Esophagus squamous epithelium (tissue), 5 donors: ENCODE measurements around the gene FBP1. TPM values are rescaled to one million over a fixed set of nuclear protein-coding genes. Genes with fewer than 3 reads are reported as not detected.
A peak's percentile ranks its signal among the peaks of the same experiment; 100 is the strongest.

ENCODE experiments used
- DNase-seq: peaks from one replicate; lab custom pipeline; 2025; lab: John Stamatoyannopoulos, UW
- H3K27ac ChIP-seq, 4 donors: fragments of 200-600 bp; sonication (generic); one replicate each; pipeline ENCODE4 v1.5.1; 2016 to 2019; ENCODE audit warnings: mild to moderate bottlenecking in 1 of 4
- H3K27me3 ChIP-seq, 4 donors: fragments of 200-600 bp; sonication (generic); 1 replicate in 3 of 4; 2 replicates in 1 of 4; pipeline versions ENCODE4 v1.5.1 to v1.6.0; 2017 to 2021; ENCODE audit warnings: antibody characterized with exemption in 1 of 4
- H3K36me3 ChIP-seq, 3 donors: fragments of 200-600 bp; sonication (generic); one replicate each; pipeline ENCODE4 v1.5.1; 2016 to 2019
- H3K4me1 ChIP-seq, 3 donors: fragments of 200-600 bp; sonication (generic); one replicate each; pipeline ENCODE4 v1.5.1; 2017 to 2019
- H3K4me3 ChIP-seq, 4 donors: fragments of 200-600 bp; sonication (generic); 1 replicate in 3 of 4; 2 replicates in 1 of 4; pipeline ENCODE4 v1.5.1; 2016 to 2019; ENCODE audit warnings: mild to moderate bottlenecking in 2 of 4, moderate library complexity in 1 of 4
- H3K9me3 ChIP-seq, 3 donors: fragments of 200-600 bp; sonication (generic); one replicate each; pipeline ENCODE4 v1.5.1; 2016 to 2019
- CTCF ChIP-seq, 6 experiments: fragments of 450-650 bp in 4 of 6; fragments of 200-600 bp in 2 of 6; sonication (generic) in 2 of 6; IDR thresholded peaks; one replicate each; pipeline ENCODE4 v1.5.1; 2016 to 2019; ENCODE audit warnings: antibody characterized with exemption in 6 of 6, mild to moderate bottlenecking in 4 of 6, moderate library complexity in 4 of 6
- POLR2A ChIP-seq, 4 donors: fragments of 450-650 bp; IDR thresholded peaks; one replicate each; pipeline ENCODE4 v1.6.1; 2017; ENCODE audit warnings: antibody characterized with exemption in 4 of 4, mild to moderate bottlenecking in 4 of 4, moderate library complexity in 3 of 4
- WGBS, 2 donors: methylation state at CpG; one replicate each; pipeline ENCODE4 v1.1.5; 2018; 5-methylcytosine and 5-hydroxymethylcytosine counted together
- intact Hi-C: fragments of 100-400 bp; cut with DNase I; formaldehyde crosslinking; loops from one replicate; pipeline ENCODE4 v1.15.0; 2022
- total RNA-seq, 4 donors: library from RNA; depleted of rRNA; stranded (reverse); fragments of >200 nt; gene quantifications; one replicate each; pipeline ENCODE4 v1.1.0, GENCODE V29; 2016
- donor health status: DM: yes; HTN: yes; CAD: no.

Gene FBP1
- total RNA-seq, 4 donors from 2014 or later: 0.19 to 3.0 (median 1.7) TPM; not detected in 1

DNA sequence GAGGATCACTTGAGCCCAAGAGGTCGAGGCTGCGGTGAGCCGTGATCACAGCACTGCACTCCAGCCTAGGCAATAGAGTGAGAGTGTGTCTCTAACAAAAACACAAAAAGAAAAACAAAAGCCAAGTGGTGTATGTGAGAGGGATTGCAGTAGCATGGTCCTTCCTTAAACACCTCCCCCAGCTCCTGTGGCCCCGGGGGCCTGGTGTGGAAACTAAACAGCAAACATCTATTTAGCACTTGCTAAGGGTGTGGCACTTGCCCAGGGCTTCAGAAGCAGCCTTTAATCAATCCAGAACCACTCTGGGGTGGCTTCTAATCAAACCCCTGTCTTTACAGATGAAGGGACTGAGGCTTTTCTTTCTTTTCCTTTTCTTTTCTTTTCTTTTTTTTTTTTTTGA is 4.4 kb upstream of the FBP1 start:
- intact Hi-C loops: no loop called here

GRCh38 chr9:94643176-94643575 is 3.9 kb upstream of the FBP1 start:
- no peaks in the 10 kb centered on the region for H3K36me3 ChIP-seq
- TF ChIP-seq CTCF (IDR thresholded peaks at IDR 0.05) (no peak), POLR2A (IDR thresholded peaks at IDR 0.05) (no peak)
- H3K9me3 ChIP-seq: no peaks in the 10 kb centered on the region
- peaks cover 0 to 17% (median 6%) of the 10 kb centered on the region in 3 donors for H3K4me1 ChIP-seq
- no peak overlapping the region for H3K27ac ChIP-seq
- H3K4me3 ChIP-seq: no peak overlapping the region
- H3K27me3 ChIP-seq: peaks cover 0 to 14% (median 0%) of the 10 kb centered on the region in 4 donors
- no peak for DNase-seq
- intact Hi-C loops: no loop called here
- 60 to 82% methylated on average over 5 to 6 of the region's 8 CpGs for WGBS, 2 donors

More for the DNA sequence above, 4.4 kb upstream of the FBP1 start:
- Histone ChIP-seq H3K4me3 (no peak overlapping the region), H3K9me3 (no peaks in the 10 kb centered on the region), H3K27me3 (peaks cover 0 to 8% (median 0%) of the 10 kb centered on the region in 4 donors), H3K36me3 (no peaks in the 10 kb centered on the region), H3K27ac (no peak overlapping the region), H3K4me1 (peaks cover 0 to 19% (median 4%) of the 10 kb centered on the region in 3 donors)
- TF ChIP-seq POLR2A (IDR thresholded peaks at IDR 0.05) (no peak), CTCF (IDR thresholded peaks at IDR 0.05) (no peak)
- 74 to 76% methylated on average over 4 of the region's 4 CpGs for WGBS, 2 donors
- no peak for DNase-seq

DNA sequence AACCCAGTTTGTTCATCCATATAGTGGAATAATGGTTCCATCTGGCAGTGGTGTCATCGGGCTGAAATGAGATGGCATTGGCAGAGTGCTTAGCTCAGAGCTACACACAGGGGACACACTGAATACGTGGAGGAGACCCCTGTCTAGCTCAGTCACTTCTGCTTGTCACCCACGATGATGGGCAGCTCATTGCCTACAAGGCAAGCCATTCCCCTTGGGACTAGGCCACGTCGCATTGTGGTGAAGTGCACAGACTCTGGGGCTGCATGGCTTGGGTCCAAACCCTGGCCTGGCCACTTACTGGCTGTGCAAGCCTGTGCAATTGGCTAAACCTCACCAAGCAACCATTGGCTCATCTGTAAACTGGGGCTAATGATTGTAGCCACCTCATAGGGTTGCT is 3.2 kb upstream of the FBP1 start:
- intact Hi-C loops: no loop called here
- H3K27me3 ChIP-seq: peaks cover 0 to 21% (median 0%) of the 10 kb centered on the region in 4 donors
- H3K27ac ChIP-seq: no peak overlapping the region
- peaks cover 0 to 17% (median 6%) of the 10 kb centered on the region in 3 donors for H3K4me1 ChIP-seq
- H3K9me3 ChIP-seq: no peaks in the 10 kb centered on the region
- TF ChIP-seq CTCF (IDR thresholded peaks at IDR 0.05): no peak
- TF ChIP-seq POLR2A (IDR thresholded peaks at IDR 0.05): no peak
- H3K36me3 ChIP-seq: no peaks in the 10 kb centered on the region
- no peak overlapping the region for H3K4me3 ChIP-seq
- DNase-seq: no peak
- 78 to 95% methylated on average over 3 to 4 of the region's 5 CpGs for WGBS, 2 donors

GRCh38 chr9:94639999-94640376 is 670 bp upstream of the FBP1 start:
- intact Hi-C loops: no loop called here
- H3K4me1 ChIP-seq: peaks cover 0 to 17% (median 6%) of the 10 kb centered on the region in 3 donors
- peak overlapping the region in 2 of 4 donors; percentile 42 to 44 for H3K27ac ChIP-seq
- peak overlapping the region; percentile 50 to 69 (median 58) for H3K4me3 ChIP-seq
- no peaks in the 10 kb centered on the region for H3K36me3 ChIP-seq
- H3K9me3 ChIP-seq: no peaks in the 10 kb centered on the region
- 49 to 77% methylated on average over 14 to 15 of the region's 15 CpGs for WGBS, 2 donors
- H3K27me3 ChIP-seq: peaks cover 0 to 26% (median 0%) of the 10 kb centered on the region in 4 donors
- TF ChIP-seq POLR2A (IDR thresholded peaks at IDR 0.05) (no peak), CTCF (IDR thresholded peaks at IDR 0.05) (no peak)
- DNase-seq: no peak

DNA sequence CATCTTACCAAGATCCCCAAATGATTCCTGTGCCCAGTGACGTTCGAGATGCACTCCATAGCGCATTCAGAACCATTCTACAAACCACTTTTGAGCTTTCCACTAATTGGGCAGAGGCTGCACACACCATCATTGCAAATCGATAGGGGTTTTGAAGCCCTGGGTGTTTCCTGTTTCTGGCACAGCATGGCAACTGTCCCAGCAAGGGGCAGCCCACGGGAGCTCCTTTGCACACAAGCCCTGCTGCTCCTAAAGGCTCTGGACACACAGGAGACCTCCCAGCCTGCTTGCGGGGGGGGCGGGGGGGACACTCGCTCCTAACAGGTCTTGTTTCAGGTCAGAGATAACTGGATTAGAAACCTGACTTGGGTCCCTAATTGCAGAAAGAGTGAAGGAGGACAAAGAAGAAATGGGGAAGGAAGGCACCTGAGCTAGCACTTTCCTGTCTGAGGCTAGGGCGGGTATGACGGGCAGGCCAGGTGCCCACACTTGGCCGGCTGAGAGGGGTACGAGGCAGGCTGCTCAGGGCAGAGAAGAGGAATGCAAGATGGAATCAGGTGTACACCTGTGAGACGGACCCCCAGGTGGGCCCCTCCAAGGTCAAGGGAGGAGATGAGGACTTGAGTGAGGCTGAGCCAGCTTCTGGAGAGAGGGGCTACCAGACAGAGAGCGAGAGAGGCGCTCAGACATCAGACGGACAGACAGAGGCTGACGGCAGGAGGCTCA is 820 bp downstream of the FBP1 start:
- Histone ChIP-seq H3K27ac (peak overlapping the region in 1 of 4 donors; percentile 42), H3K9me3 (no peaks in the 10 kb centered on the region), H3K4me3 (peak overlapping the region; percentile 50 to 69 (median 58)), H3K36me3 (no peaks in the 10 kb centered on the region), H3K27me3 (peaks cover 0 to 26% (median 0%) of the 10 kb centered on the region in 4 donors), H3K4me1 (peaks cover 0 to 17% (median 6%) of the 10 kb centered on the region in 3 donors)
- WGBS, 2 donors: 71 to 77% methylated on average over 10 to 14 of the region's 17 CpGs
- DNase-seq: no peak
- intact Hi-C loops: no loop called here
- TF ChIP-seq CTCF (IDR thresholded peaks at IDR 0.05): no peak
- no peak for TF ChIP-seq POLR2A (IDR thresholded peaks at IDR 0.05)
